Hematopoietic multipotent progenitor cell treated with erythropoietin and hydrocortisone succinate and interleukin-3 and kit ligand, for 15 days (in vitro differentiated cells): ENCODE data around the gene THAP10.
"Not testable (repeated sequence)": the region's sequence is repeated elsewhere in the genome, so short reads cannot be mapped to it uniquely, and the experiment has no call there.

Experiments used
- DNase-seq: peaks from one replicate; pipeline ENCODE4 v3.0.0-alpha.2; 2015; ENCODE audit warnings: low spot score

The THAP10 gene

GRCh38 chr15:70876683-70877082 lies 15.6 kb downstream of the THAP10 start:
- no peak for DNase-seq

DNA sequence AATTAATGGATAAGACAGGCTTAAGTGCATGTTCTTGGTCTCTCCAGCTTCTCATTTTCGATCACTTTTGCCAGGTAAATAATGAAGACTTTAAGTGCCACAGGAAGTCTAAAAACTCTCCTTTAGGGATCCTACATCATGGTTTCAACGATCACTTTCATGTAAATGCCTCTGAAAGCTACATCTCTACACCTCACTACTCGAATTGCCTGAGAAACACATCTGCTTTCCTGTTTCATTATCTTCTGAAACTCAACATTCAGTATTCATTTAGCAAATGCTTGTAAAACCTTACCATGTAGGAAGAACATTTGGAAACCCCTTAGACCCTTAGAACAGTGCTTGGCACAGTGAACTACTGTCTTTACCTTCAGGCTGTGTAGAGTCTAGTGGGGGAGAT lies 16.2 kb downstream of the THAP10 start:
- no peak for DNase-seq

DNA sequence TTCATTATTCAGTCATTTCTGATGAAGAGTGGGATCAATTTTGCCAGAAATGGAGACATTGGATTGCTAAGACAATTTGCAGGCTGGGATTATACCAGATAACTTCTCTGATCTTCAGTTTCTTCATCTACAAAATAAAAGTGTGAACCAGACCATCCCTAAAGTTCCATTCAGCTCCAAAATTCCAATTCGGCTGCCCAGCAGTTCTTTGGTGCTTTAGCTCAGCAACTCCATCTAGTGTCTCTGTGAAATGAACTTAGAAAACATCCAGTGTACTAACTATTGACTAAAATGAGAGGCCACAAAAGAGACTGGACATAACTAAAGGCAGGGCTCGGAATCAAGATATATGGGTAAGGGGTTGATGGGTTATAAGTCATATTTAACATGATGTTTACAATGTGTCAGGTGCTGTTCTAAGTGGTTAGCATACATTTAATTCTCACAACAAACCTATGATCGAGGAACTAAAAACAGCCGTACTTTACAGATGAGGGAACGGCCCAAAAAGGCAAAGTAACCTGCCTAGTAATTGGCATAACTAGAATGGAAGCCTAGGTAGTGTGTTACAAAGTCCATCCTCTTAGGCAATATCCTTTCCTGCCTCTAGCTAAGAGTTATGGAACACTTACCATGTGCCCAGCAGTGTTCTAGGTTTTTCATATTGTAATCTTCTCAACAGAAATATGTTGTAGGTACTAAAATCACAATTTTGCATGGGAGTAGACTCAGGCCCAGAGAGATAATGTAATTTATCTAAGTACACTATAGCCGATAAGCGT lies 17.0 kb downstream of the THAP10 start:
- DNase-seq = no peak

DNA sequence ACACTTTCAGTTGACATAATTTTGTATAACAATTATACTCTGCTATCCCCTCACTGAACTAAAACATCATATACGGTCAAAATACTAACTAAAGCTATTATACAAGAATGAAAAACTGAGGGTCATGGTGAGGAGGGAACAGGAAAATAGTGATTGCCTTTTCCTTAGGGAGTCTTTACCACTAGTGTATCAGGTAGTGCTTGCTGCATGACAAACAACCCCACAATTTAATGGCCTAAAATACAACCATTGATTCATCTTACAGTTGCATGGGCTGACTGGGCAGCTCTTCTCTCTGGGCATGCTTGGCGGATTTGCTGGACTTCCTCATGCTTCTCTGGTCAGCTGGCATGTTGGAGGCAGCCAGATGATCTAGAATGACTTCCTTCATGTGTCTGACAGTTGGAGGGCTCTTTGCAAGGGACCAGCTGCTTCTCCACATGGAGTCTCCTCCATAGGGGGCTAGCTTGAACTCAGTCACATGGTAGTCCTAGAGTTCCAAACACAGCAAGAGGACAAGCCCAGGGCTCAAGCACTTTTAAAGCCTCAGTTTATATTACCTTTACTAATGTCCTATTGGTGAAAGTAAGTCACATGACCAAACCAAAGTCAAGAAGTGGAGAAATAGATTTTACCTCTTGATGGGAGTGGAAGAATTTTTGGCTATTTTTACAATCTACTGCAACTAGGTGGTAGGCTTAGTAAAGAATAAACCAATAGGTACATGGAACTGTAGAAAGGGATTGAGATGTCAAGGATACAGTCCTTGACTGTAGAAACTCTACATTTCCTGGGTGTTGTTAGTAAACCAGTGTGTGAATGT lies 18.8 kb downstream of the THAP10 start:
- no peak for DNase-seq

DNA sequence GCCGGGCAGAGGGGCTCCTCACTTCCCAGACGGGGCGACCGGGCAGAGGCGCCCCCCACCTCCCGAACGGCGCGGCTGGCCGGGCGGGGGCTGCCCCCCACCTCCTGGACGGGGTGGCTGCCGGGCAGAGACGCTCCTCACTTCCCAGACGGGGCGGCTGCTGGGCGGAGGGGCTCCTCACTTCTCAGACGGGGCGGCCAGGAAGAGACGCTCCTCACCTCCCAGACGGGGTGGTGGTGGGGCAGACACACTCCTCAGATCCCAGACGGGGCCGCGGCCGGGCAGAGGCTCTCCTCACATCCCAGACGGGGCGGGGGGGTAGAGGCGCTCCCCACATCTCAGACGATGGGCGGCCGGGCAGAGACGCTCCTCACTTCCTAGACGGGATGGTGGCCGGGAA lies 20.7 kb downstream of the THAP10 start:
- DNase-seq = not testable (repeated sequence)

GRCh38 chr15:70870051-70870450 lies 22.2 kb downstream of the THAP10 start:
- DNase-seq = no peak

DNA sequence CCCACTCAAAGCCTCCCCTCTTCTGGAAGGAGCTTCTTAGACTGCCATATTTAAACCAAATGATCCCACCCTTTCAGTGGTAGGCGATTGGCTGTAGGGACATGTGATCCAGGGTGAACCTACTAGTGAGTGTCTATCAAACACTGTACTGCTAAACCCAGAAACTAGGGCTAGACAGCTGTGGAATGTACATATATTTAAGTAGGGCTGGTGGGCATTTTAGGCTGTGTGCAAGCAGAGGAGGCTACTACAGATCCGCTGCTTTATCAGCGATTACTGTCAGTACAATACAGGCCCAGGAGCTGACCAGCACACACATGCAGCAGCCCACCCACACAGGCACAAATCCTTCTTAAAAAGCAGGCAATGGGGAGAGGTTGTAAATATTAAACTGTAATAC lies 22.9 kb downstream of the THAP10 start:
- no peak for DNase-seq

- no peak for DNase-seq
Measured at GRCh38 chr15:70867911-70868467, 24.2 kb downstream of the THAP10 start.

DNA sequence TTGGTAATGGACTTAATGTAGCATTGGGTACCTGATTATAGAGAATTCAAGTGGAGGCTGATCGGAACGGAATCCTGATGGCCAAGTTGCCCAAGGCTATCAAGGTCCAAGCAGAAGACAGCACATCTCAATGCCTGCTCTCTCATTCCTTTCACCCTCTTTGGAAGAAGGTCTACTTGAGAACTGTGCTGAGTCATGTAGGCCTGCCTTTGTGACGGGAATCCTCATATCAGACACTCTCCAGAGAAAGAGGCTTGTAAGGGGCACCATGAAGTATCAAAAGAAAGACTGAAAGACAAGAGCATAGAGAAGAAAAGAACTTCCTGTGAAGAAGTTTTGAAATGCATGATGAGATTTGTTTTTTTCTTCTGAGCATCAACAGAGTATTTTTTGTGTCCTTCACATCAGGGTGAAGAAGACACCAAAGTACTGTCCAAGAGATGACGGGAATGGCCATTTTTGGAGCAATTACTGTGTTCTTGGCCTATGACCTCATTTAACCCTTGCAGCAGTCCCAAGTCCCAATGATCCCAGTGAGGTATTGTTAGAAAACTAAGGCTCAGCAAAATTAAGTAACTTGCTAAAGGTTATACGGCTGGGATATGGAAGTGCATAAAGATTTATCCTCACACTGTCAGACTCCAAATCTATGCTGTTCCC lies 25.1 kb downstream of the THAP10 start:
- DNase-seq = no peak

DNA sequence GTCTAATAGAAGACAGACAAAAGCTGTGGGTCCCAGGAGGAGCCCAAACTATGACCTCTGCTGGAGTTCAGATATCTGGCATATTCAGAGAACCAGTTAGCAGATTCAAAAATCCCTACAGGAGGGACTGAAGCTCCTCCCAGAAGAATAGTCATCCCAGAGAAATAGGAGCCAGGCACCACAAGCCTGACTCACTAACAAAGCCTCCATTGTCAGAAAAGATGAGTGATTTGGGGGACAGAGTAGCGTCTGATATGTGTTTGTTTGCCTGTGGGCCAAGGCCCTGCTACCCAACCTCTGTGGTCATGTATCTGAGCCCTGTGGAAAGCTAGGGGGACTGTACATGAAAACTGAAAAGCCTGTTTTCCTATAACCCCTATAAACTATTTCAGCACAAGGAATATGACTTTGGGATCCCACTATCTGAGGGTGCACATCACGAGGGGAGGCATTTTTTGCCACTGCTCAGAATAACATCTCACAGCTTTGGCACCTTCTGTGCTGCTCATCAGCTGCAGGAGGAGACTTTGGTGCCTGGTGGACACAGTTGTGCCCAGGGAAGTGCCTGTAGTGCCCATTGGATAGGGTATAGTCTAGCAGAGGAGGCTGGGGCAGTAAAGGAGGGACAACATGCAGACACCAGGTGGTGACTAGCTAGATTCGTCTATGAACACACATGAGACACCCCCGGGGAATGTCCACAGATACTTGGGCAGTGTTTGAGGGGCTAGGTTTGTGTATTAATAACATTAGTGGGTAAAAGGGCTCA lies 28.6 kb downstream of the THAP10 start:
- DNase-seq = no peak

GRCh38 chr15:70859998-70860397 lies 32.2 kb downstream of the THAP10 start:
- DNase-seq = no peak

DNA sequence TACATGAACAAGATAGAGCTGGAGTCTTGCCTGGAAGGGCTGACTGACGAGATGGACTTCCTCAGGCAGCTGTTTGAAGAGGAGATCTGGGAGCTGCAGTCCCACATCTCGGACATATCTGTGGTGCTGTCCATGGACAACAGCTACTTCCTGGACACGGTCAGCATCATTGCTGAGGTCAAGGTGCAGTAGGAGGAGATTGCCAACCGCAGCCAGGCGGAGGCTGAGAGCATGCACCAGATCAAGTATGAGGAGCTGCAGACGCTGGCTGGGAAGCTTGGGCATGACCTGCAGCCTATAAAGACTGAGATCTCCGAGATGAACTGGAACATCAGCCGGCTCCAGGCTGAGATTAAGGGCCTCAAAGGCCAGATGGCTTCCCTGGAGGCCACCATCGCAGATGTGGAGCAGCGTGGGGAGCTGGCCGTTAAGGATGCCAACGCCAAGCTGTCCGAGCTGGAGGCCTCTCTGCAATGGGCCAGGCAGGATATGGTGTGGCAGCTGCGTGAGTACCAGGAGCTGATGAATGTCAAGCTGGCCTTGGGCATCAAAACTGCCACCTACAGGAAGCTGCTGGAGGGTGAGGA lies 32.8 kb downstream of the THAP10 start:
- DNase-seq = no peak

- DNase-seq = not testable (repeated sequence)
Measured at GRCh38 chr15:70858614-70859321, 33.5 kb downstream of the THAP10 start.

GRCh38 chr15:70857562-70858285 lies 34.5 kb downstream of the THAP10 start:
- no peak for DNase-seq

- DNase-seq = no peak
Measured at GRCh38 chr15:70856884-70857561, 35.2 kb downstream of the THAP10 start.

GRCh38 chr15:70856177-70856883 lies 35.9 kb downstream of the THAP10 start:
- no peak for DNase-seq

GRCh38 chr15:70855764-70856163 lies 36.5 kb downstream of the THAP10 start:
- DNase-seq = no peak

- no peak for DNase-seq
Measured at GRCh38 chr15:70854666-70854976, 37.6 kb downstream of the THAP10 start.
